ENCODE data around the gene TXNRD2.
"Not testable (repeated sequence)": the region's sequence is repeated elsewhere in the genome, so short reads cannot be mapped to it uniquely, and the experiment has no call there.

The TXNRD2 gene

DNA sequence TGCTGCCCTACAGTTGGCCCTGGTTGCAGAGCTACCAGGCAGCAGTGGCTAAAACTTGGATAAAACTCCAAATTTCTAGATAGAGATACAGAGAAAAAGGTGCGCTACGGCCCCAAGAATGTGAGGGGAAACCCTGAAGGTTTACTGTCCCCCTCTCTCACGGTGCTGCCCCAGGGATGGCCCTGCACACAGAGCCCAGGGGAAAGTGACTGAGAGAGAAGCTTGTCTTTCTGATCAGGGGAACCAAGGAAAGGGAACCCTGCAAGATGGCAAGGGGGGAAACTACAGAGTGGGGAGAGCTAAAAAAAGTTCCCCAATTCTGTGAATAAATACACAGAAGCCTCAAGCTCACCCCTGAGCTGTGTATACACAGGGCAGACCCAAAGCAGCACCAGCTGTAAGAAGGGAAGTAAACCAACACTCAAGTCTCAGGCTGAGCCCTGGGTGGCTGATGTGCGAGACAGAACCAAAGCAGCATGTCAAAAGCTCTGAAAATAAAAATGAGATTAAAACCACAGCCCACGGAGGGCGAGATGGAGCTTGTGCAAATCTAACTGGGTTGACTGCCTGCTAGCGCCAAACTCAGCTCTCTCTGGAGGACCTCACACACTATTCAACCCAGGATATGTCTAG, 109.0 kb downstream of the TXNRD2 start:
- DNase-seq (ENCODE audit: low spot score) = no peak
- Histone ChIP-seq H3K9me3 (ENCODE audit: severe bottlenecking) (no peaks in the 10 kb centered on the region), H3K4me3 (ENCODE audit: severe bottlenecking) (no peak overlapping the region), H3K36me3 (ENCODE audit: low read depth) (no peaks in the 10 kb centered on the region), H3K4me1 (ENCODE audit: insufficient read depth, poor library complexity, severe bottlenecking) (peaks cover 2% of the 10 kb centered on the region), H3K27ac (ENCODE audit: poor library complexity, severe bottlenecking) (no peak overlapping the region), H3K27me3 (ENCODE audit: insufficient read depth, poor library complexity, severe bottlenecking) (no peaks in the 10 kb centered on the region)
- TF ChIP-seq, protein P1, sequence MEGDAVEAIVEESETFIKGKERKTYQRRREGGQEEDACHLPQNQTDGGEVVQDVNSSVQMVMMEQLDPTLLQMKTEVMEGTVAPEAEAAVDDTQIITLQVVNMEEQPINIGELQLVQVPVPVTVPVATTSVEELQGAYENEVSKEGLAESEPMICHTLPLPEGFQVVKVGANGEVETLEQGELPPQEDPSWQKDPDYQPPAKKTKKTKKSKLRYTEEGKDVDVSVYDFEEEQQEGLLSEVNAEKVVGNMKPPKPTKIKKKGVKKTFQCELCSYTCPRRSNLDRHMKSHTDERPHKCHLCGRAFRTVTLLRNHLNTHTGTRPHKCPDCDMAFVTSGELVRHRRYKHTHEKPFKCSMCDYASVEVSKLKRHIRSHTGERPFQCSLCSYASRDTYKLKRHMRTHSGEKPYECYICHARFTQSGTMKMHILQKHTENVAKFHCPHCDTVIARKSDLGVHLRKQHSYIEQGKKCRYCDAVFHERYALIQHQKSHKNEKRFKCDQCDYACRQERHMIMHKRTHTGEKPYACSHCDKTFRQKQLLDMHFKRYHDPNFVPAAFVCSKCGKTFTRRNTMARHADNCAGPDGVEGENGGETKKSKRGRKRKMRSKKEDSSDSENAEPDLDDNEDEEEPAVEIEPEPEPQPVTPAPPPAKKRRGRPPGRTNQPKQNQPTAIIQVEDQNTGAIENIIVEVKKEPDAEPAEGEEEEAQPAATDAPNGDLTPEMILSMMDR (IDR thresholded peaks at IDR 0.05; ENCODE audit: poor library complexity, severe bottlenecking) = no peak
- ATAC-seq (ENCODE audit: low read depth) = no peak

- H3K27me3 ChIP-seq (ENCODE audit: insufficient read depth, poor library complexity, severe bottlenecking); H3K27ac ChIP-seq (ENCODE audit: poor library complexity, severe bottlenecking); H3K4me3 ChIP-seq (ENCODE audit: severe bottlenecking); DNase-seq (ENCODE audit: low spot score); H3K4me1 ChIP-seq (ENCODE audit: insufficient read depth, poor library complexity, severe bottlenecking); ATAC-seq (ENCODE audit: low read depth); H3K36me3 ChIP-seq (ENCODE audit: low read depth); H3K9me3 ChIP-seq (ENCODE audit: severe bottlenecking): not testable (repeated sequence)
Measured at GRCh38 chr22:19831979-19832378, 109.6 kb downstream of the TXNRD2 start.

GRCh38 chr22:19831016-19831415, 110.6 kb downstream of the TXNRD2 start:
- no peaks in the 10 kb centered on the region for H3K27me3 ChIP-seq (ENCODE audit: insufficient read depth, poor library complexity, severe bottlenecking)
- ATAC-seq (ENCODE audit: low read depth) = no peak
- H3K4me1 ChIP-seq (ENCODE audit: insufficient read depth, poor library complexity, severe bottlenecking) = peaks cover 5% of the 10 kb centered on the region

GRCh38 chr22:19828035-19828401, 113.6 kb downstream of the TXNRD2 start:
- H3K4me3 ChIP-seq (ENCODE audit: severe bottlenecking) = no peak overlapping the region
- TF ChIP-seq, protein P1 (IDR thresholded peaks at IDR 0.05; ENCODE audit: poor library complexity, severe bottlenecking) = no peak
- H3K27me3 ChIP-seq (ENCODE audit: insufficient read depth, poor library complexity, severe bottlenecking) = no peaks in the 10 kb centered on the region
- peaks cover 18% of the 10 kb centered on the region for H3K4me1 ChIP-seq (ENCODE audit: insufficient read depth, poor library complexity, severe bottlenecking)
- DNase-seq (ENCODE audit: low spot score) = no peak
- no peaks in the 10 kb centered on the region for H3K9me3 ChIP-seq (ENCODE audit: severe bottlenecking)
- ATAC-seq (ENCODE audit: low read depth) = no peak
- H3K27ac ChIP-seq (ENCODE audit: poor library complexity, severe bottlenecking) = no peak overlapping the region
- H3K36me3 ChIP-seq (ENCODE audit: low read depth) = no peaks in the 10 kb centered on the region

More at GRCh38 chr22:19831016-19831415, 110.6 kb downstream of the TXNRD2 start:
- H3K36me3 ChIP-seq (ENCODE audit: low read depth) = no peaks in the 10 kb centered on the region
- no peak for DNase-seq (ENCODE audit: low spot score)
- H3K9me3 ChIP-seq (ENCODE audit: severe bottlenecking) = no peaks in the 10 kb centered on the region
- TF ChIP-seq, protein P1 (IDR thresholded peaks at IDR 0.05; ENCODE audit: poor library complexity, severe bottlenecking) = no peak
- H3K4me3 ChIP-seq (ENCODE audit: severe bottlenecking) = no peak overlapping the region
- H3K27ac ChIP-seq (ENCODE audit: poor library complexity, severe bottlenecking) = no peak overlapping the region

DNA sequence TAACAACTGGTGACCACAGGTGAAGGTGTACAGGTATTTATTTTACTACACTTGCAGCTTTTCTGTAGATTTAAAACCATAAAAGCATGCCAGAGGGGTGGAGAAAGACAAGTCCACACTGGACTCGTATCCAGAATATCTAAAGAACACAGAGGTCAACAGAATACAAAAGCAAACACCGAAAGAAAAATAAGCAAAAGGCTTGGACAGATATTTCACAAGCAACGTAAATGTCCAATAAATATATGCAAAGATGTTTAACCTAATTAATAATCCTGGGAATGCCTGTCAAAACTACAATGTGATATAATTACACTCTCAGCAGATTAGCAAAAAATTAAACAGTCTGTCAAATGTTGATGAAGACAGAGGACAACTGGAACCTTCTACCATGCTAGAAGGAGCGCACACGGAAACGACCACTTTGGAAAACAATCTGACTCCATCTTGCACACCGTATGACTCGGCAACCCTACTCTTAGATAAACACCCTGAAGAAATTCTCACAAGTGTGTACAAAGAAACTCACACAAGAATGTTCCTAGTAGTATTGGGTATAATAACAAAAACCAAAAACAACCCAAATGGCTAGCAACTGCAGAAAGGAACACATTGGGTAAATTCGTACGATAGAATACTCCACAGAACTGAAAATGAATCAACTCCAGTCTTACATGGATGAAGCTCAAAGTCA, 114.1 kb downstream of the TXNRD2 start:
- DNase-seq (ENCODE audit: low spot score) = no peak
- TF ChIP-seq, protein P1 (IDR thresholded peaks at IDR 0.05; ENCODE audit: poor library complexity, severe bottlenecking) = no peak
- H3K36me3 ChIP-seq (ENCODE audit: low read depth) = no peaks in the 10 kb centered on the region

More for the DNA sequence above, 114.1 kb downstream of the TXNRD2 start:
- ATAC-seq (ENCODE audit: low read depth) = no peak
- H3K27me3 ChIP-seq (ENCODE audit: insufficient read depth, poor library complexity, severe bottlenecking) = no peaks in the 10 kb centered on the region
- peaks cover 18% of the 10 kb centered on the region for H3K4me1 ChIP-seq (ENCODE audit: insufficient read depth, poor library complexity, severe bottlenecking)
- H3K27ac ChIP-seq (ENCODE audit: poor library complexity, severe bottlenecking) = no peak overlapping the region
- H3K4me3 ChIP-seq (ENCODE audit: severe bottlenecking) = no peak overlapping the region
- no peaks in the 10 kb centered on the region for H3K9me3 ChIP-seq (ENCODE audit: severe bottlenecking)
